GM12801 (cell line): ENCODE measurements around the gene OR11A1.

ENCODE experiments used
- TF ChIP-seq, protein P1 (sequence below): IDR thresholded peaks from one replicate; pipeline ENCODE4 v1.5.1; 2011; ENCODE audit warnings: control low read depth; ENCODE audit not compliant: insufficient read length; ENCODE audit errors: extremely low read depth

Gene OR11A1

DNA sequence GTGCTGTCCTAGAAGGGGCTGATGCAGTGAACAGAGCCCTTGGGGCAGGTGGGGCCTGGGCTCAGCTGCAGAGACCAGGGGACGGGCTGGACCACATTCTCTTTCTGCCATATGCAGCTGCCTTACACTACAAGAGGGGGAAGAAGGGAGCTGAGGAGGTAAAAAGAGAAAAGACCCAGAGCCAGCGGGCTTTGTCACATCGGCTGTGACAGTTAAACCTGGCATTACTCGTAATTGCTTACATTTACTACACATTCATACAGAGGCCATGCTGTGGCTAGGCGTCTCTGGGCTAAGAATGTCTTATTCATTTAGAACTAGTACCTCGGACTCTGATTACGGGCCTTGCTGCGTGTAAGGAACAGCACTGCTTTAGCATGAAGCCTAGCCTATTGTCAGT is 43.7 kb upstream of the OR11A1 start:
- TF ChIP-seq, protein P1, sequence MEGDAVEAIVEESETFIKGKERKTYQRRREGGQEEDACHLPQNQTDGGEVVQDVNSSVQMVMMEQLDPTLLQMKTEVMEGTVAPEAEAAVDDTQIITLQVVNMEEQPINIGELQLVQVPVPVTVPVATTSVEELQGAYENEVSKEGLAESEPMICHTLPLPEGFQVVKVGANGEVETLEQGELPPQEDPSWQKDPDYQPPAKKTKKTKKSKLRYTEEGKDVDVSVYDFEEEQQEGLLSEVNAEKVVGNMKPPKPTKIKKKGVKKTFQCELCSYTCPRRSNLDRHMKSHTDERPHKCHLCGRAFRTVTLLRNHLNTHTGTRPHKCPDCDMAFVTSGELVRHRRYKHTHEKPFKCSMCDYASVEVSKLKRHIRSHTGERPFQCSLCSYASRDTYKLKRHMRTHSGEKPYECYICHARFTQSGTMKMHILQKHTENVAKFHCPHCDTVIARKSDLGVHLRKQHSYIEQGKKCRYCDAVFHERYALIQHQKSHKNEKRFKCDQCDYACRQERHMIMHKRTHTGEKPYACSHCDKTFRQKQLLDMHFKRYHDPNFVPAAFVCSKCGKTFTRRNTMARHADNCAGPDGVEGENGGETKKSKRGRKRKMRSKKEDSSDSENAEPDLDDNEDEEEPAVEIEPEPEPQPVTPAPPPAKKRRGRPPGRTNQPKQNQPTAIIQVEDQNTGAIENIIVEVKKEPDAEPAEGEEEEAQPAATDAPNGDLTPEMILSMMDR: no peak

- TF ChIP-seq, protein P1: no peak
Measured at GRCh38 chr6:29499704-29500103, 42.8 kb upstream of the OR11A1 start.

- TF ChIP-seq, protein P1: no peak
Measured at GRCh38 chr6:29496961-29497360, 40.1 kb upstream of the OR11A1 start.

DNA sequence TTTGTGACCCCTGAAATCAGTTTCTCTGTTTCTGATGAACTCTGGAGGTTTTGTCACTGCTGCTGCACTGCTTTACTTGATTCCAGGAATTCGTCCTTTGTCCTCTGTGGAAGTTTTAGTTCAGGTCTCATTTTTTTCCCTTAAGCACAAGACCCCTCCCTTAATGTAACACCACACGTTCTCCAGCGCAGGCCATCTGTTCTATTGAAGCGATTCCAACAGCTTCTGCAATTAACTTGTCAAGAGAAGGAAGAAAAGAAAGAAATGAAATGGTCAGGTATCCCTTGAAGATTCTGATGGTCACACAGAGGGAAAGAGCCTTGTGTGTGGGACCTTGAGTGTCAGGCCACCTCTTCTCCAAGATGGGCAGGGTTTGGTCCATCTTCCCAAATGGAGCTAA is 38.7 kb upstream of the OR11A1 start:
- TF ChIP-seq, protein P1: no peak

DNA sequence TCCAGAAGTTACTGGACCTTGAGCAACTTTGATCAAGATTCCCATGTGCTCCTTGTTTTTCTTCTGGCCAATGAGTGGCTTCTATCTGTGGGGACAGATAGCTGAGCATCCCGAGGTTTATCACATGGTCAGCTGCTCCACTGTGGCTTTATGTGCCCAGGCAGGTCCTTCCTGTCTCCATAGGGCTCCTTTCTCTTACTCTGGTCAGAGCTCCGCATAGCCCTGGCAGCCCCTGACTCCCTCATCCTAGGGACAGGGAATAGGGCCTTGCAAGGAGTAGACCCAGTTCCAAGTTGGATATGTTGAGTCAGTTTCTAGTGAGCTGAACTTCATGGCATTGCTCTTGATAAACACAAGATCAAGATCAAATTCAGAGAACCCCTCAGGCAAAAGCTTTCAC is 37.3 kb upstream of the OR11A1 start:
- TF ChIP-seq, protein P1: no peak

- TF ChIP-seq, protein P1: no peak
Measured at GRCh38 chr6:29493261-29493660, 36.4 kb upstream of the OR11A1 start.

- TF ChIP-seq, protein P1: no peak
Measured at GRCh38 chr6:29491574-29491973, 34.7 kb upstream of the OR11A1 start.

- TF ChIP-seq, protein P1: no peak
Measured at GRCh38 chr6:29490552-29490951, 33.7 kb upstream of the OR11A1 start.
